KBM-7 (cell line): ENCODE data around the gene DNAJC7.
"Not testable (repeated sequence)": the region's sequence is repeated elsewhere in the genome, so short reads cannot be mapped to it uniquely, and the experiment has no call there.

ENCODE experiments used
- DNase-seq: peaks from one replicate; pipeline ENCODE4 v3.0.0-alpha.2; 2015
- in situ Hi-C: fragments of 300-500 bp; cut with MboI; formaldehyde crosslinking; loops from 2 replicates; pipeline ENCODE4 v1.14.3; 2020; ENCODE audit warnings: low sequenced_read_pairs, low pct_unique_long_range_greater_than_20kb, mixed read lengths

Gene DNAJC7

DNA sequence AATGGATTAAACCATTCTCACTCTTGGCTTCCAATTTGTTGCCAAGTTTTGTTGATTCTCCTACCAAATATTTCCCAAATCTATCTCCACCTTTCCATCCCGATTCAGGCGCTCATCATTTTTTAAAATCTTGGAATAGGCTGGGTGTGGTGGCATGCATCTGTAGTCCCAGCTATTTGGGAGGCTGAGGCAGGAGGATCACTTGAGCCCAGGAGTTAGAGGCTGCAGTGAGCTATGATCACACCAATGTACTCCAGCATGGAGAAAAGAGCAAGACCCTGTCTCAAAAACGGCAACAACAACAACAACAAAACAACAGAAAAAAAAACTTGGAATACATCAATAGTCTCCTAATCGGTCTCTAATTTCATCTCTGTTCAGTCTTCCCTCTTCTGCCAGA, 1.7 kb upstream of the DNAJC7 start:
- DNase-seq = no peak
- in situ Hi-C loops = no loop called here

- in situ Hi-C loops = no loop called here
- DNase-seq = peak; percentile 45
These were observed 1.1 kb upstream of the DNAJC7 start for GRCh38 chr17:42018339-42018738.

DNA sequence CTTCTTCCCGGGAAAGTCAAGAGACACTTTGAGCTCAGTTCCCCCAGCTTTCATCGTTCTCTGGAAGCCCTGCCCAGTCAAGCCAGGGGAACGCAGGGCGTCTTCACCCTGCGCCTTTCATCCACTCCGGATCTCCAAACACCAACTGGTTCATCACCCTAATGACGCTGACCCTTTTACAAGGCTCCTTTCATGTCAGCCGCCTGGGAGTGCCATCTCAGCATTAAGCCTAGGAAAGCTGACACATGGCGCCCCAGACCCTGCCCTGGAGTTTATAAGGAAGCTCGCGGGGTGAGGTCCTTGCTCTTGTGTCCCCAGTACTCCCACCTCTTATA, 594 bp upstream of the DNAJC7 start:
- no peak for DNase-seq
- in situ Hi-C loops = no loop called here

DNA sequence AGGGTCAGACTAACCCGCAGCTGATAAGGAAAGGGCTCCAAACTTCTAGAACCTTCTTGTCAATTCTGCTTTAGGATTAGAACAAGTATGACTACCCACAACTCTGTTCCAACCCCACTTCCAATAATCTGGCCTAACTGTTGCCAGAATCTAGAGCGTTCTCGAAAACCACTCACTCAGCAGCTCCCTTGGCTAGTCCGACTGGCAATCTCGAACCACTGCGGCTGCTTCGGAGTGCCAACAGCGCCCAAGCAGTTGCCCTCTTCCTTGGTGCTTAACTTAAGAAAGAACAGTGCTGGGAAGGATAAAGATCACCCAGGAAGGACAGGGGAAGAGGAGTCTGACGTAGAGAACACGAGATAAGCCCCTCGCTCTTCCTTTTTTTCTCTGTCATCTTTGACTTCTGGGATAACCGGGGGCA, 818 bp downstream of the DNAJC7 start:
- in situ Hi-C loops = no loop called here

GRCh38 chr17:42013740-42014139, 3.5 kb downstream of the DNAJC7 start:
- in situ Hi-C loops, DNase-seq: not testable (repeated sequence)

More for the DNA sequence above, 818 bp downstream of the DNAJC7 start:
- DNase-seq = no peak

- DNase-seq, in situ Hi-C loops: not testable (repeated sequence)
These were observed 4.9 kb downstream of the DNAJC7 start for GRCh38 chr17:42012363-42012762.

DNA sequence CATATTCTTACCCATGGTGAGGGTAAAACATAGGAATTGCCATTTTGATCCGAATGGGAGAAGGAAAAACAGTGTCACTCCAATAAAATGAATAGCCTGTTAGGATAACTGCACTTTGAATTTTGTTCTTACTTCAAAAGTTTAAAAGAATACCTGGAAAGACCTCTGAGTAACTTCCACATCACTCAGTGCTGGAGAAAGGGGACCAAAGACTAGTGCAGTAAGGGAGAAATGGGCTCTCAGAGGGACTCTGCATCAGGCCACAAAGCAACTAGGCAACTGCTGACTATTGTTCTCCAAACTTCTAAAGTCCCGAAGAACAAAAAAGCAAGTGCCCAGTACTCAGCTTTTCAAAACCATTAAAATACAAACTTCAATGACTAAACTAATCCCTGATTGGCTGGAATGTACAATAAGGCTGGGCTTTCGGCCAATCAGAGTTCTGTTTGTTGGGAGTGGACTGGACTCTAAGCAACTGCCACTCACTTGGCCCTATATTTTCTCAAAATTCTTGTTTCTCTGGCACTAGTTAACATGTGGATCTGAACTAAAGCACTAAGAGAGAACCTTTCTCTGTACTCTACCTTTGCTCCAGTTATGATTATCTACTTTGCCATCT, 6.2 kb downstream of the DNAJC7 start:
- DNase-seq = peak; percentile 40
- in situ Hi-C loops = no loop called here

DNA sequence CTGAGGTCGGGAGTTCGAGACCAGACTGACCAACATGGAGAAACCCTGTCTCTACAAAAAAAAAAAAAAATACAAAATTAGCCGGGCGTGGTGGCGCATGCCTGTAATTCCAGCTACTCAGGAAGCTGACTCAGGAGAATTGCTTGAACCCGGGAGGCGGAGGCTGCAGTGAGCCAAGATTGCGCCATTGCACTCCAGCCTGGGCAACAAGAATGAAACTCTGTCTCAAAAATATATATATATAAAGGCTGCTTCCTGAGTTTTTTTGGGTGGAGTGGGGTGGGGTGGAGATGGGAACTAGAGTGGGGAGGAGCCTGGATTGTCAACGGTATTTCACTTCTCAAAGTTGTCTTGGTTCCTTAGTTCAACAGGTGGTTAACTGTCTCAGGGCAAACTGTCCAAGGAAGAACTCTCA, 7.0 kb downstream of the DNAJC7 start:
- in situ Hi-C loops = not testable (repeated sequence)
- DNase-seq = peak; percentile 48

DNA sequence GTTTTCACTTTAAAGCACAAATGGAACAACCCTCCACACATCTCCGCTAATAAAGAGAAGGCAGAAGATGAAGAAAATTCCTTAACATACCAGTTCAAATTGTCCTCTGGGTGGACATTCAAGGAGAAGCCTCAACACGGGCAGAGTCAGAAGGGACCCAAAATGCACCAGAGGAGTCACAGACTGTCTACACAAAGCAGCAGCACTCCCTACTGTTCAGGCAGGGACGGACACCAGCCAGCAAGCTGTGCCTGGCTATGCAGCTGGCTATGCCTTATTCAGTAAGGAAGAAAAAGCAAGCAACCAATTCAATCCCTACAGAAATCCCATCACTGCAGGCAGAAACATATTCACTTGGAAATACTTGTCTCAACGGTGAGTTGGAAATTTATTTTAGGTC, 8.1 kb downstream of the DNAJC7 start:
- in situ Hi-C loops = no loop called here
- peak; percentile 14 for DNase-seq

DNA sequence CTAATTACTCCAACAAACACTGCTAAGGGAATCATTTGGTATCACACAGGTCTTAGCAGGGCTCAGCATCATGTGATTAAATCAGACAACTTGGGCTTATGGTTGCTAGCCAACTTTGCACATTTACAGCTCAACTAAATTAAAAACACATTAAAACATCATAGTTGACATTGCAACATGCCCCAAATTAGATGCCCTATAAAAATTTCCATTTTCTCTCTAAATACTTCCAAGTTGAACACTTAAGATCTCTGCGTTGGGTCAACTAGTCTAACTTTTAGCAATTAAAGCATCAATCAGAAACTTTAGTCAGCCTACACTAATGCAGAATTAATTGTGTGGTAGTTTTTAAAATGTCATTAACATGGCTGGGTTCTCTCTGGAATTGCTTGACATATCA, 12.1 kb downstream of the DNAJC7 start:
- no peak for DNase-seq
- in situ Hi-C loops = no loop called here

DNA sequence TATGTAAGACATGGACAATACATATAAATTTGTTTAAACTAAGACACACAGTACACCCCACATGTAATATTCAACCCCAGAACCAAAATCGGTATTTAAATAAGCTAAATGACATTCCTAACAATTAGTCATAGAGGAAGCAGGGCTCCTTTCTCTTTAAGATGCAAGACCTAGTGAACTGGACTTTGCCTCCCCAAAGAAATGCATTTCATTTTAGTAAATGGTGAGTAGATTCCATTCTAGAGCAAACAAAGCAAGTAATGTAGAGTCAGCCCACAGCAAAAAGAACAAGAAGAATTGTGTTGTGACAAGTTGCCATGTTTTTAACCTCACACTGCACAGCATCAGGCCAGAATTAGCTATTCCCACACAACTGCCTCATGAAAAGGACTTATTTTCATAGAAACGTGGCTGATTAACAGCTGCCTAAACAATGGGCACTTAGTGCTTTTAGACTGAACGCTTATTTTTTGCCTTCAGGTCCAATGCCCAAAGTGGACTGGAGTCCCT, 14.4 kb downstream of the DNAJC7 start:
- no peak for DNase-seq
- in situ Hi-C loops = no loop called here

DNA sequence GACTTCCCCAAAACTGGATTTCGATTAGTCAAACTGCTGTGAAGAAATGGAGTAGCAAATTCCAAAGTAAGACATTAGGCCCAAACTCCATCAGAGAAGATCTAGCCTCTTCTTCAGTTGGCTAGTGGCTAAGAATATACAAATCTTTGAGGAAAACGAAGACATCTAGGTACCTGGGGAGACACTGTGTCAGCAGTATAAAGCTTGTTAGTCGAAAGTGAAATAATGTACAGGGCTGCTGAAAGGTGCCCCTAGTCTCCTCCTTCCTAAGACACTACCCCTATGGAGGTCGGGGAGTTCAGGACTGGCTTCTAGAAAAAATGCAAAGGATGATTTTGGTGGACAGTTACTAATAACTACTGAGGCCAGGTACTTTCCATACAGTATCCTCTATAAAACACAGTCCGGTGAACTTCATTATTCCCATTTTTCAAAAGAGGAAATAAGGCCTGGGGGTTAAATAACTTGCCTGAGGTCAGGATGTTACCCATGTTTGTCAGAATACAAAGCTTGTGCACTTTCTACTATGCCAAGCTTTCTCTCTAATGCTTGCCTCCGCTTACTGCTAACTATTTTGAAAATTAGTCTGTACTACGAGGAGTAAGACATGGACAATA, 15.0 kb downstream of the DNAJC7 start:
- DNase-seq = no peak
- in situ Hi-C loops = no loop called here

DNA sequence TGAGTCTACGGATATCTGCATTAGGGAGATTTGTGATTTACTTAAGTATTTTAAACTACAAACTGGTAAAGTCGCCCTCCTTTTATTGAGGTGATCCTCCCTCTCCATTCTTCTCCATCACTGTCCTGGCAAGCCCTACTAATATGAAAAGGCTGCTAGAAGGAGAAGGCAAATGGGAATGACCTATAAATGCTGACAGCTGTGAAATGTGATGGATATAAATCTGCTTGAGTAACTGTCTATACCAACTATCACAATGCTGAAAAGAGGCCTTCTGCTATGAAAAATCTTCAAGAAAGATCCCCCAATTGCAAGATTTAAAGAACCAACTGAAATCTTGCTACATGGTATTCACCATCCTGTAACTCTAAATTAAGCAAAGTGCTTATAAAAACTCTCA, 15.5 kb downstream of the DNAJC7 start:
- DNase-seq = no peak
- in situ Hi-C loops = no loop called here

- no peak for DNase-seq
- in situ Hi-C loops = no loop called here
These were observed 16.7 kb downstream of the DNAJC7 start for GRCh38 chr17:42000413-42001133.

- DNase-seq = no peak
- in situ Hi-C loops = no loop called here
These were observed 18.7 kb downstream of the DNAJC7 start for GRCh38 chr17:41998497-41998896.

DNA sequence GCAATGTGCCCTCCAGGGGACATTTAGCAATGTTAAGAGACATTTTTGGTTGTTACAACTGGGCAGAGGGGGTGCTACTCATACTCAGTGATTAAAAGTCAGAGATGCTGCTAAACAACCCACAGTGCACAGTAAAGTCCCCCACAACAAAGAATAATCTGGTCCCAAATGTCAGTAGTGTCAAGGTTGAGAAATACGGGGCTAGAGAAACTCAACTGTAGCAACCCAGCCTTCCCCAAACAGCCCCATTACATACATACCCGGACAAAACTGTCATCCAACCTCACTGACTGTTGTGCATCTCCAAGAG, 20.4 kb downstream of the DNAJC7 start:
- DNase-seq = no peak
- in situ Hi-C loops = no loop called here

- in situ Hi-C loops = no loop called here
- DNase-seq = no peak
These were observed 24.7 kb downstream of the DNAJC7 start for GRCh38 chr17:41992576-41992975.

- in situ Hi-C loops = no loop called here
- no peak for DNase-seq
These were observed 27.4 kb downstream of the DNAJC7 start for GRCh38 chr17:41989702-41990419.

GRCh38 chr17:41988418-41988817, 28.8 kb downstream of the DNAJC7 start:
- DNase-seq = no peak
- in situ Hi-C loops = no loop called here

DNA sequence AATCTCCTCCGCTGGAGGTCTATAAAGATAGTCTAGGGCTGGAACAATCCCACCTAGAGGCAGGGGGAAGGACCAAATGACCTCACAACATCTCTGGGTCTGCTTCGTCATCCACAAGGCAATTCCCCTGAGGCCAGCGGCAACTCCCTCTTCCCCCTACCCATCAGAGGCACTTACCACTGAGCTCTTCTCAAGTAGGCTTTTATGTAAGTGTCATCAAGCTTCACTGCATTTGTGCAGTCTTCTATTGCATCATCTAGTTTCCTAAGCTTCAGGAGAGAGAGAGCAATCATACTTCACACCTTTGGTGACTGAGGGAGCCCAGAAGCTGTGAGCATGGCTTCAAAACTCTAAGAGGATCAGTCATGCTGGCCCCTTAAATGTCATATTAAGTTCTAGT, 29.6 kb downstream of the DNAJC7 start:
- in situ Hi-C loops = no loop called here
- no peak for DNase-seq
